Inflammatory macrophage treated with lipopolysaccharide for 1 hour (primary cell): Measurements from ENCODE around the gene RESF1.
A peak's percentile ranks its signal among the peaks of the same experiment; 100 is the strongest.

Source experiments
- DNase-seq, 2 donors: peaks; one replicate each; pipeline ENCODE4 v3.0.0-alpha.2; 2020 to 2022

RESF1 gene

GRCh38 chr12:31959701-31960391 lies 631 bp downstream of the RESF1 start:
- DNase-seq = peak; percentile 25 to 54

- DNase-seq = no peak
Observed at GRCh38 chr12:31961137-31961536, 1.9 kb downstream of the RESF1 start.

DNA sequence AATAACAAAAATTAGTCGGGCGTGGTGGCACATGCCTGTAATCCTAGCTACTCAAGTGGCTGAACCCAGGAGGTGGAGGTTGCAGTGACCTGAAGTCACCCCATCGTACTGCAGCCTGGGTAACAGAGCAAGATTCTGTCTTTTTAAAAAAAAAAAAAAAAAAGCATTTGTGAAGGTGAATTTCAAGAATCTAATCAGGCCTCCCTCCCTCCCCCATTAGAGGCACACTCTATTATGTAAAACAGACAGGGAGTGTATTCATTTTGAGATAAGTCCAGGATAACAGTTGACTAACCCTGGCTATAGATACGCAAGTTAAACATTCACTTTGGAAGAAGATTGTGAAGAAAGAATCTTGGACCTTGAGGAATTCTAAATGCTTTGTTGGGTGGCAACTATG lies 2.9 kb downstream of the RESF1 start:
- DNase-seq = no peak

DNA sequence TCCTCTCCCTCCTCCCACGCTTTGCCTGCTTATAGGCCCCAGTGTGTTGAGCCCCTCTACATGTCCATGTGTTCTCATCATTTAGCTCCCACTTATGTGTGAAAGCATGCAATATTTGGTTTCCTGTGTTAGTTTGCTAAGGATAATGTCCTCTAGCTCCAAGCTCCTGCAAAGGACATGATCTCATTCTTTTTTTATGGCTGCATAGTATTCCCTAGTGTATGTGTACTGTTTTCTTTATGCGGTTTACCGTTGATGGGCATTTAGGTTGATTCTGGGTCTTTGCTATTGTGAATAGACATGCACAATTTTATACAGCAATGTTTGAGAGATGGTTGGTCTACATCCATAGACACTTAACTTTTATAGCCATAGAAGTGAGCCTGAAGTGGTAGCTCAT lies 5.1 kb downstream of the RESF1 start:
- no peak for DNase-seq

DNA sequence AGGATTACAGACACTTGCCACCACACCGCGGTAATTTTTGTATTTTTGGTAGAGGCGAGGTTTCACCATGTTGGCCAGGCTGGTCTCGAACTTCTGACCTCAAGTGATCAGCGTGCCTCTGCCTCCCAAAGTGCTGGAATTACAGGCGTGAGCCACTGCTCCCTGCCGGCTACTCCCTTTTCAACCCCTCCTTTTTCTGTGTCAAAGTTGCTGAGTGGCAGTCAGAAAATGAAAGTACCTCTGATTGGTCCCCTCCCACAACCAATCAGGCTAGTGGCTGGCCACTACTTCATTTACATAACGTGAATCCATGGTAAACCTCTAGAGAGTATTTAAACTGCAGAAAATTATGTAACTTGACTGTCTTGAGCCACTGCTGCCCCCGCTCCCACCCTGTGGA lies 5.9 kb downstream of the RESF1 start:
- DNase-seq = no peak

GRCh38 chr12:31966558-31967205 lies 7.5 kb downstream of the RESF1 start:
- no peak for DNase-seq

DNA sequence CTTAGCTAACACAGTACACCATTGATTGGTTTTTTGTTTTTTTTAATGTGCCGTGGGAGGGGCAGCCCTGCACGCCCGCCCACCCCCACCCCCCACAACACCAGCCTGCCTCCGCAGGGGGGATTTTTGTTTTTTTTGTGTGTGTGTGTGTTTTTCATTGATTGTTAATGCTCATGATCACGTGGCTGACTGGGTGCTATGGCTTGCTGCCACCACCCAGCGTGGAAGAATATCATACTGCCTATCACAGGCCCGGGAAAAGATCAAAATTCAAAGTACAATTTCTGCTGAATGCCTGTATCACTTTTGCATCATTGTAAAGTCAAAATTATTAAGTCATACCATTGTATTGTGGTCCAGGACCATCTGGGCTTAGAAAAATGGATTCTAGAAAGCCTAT lies 8.3 kb downstream of the RESF1 start:
- no peak for DNase-seq

DNA sequence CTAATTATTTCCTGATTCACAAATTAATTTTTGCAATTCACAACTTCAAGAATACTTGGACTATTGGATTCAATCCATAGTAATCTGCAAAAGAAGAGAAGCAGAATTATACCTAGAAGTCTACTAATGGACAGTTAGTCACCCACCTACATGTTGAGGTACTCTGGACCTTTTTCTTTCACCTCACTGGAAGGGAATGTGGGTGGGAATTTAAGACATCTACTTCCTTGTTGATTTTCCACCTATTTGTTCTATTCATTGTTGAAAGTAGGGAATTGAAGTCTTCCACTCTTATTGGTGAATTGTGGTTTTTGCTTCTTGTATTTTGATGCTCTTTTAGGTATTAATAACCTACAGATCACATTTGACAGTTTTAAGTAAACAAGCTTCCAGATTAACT lies 11.0 kb downstream of the RESF1 start:
- no peak for DNase-seq

- DNase-seq = no peak
Observed at GRCh38 chr12:31973818-31974217, 14.6 kb downstream of the RESF1 start.

DNA sequence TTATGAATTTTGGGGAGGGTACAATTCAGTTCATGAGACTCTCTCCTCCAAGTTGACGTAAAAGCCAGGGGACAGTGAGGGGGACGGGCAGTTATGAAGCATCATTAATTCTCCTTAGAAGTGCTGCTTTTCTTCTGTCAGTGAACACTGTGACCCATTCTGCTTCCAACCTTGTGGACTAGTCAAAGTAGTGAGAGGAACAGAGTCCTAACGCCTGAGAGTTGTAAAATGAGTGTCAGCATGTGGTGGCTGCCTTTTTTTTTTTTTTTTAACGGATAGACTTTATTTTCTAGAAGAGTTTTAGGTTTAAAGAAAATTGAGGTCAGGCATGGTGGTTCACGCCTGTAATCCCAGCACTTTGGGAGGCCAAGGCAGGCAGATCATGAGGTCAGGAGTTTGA lies 15.5 kb downstream of the RESF1 start:
- DNase-seq = no peak

- DNase-seq = no peak
Observed at GRCh38 chr12:31984806-31985591, 25.8 kb downstream of the RESF1 start.

- no peak for DNase-seq
Observed at GRCh38 chr12:31985832-31986231, 26.6 kb downstream of the RESF1 start.

DNA sequence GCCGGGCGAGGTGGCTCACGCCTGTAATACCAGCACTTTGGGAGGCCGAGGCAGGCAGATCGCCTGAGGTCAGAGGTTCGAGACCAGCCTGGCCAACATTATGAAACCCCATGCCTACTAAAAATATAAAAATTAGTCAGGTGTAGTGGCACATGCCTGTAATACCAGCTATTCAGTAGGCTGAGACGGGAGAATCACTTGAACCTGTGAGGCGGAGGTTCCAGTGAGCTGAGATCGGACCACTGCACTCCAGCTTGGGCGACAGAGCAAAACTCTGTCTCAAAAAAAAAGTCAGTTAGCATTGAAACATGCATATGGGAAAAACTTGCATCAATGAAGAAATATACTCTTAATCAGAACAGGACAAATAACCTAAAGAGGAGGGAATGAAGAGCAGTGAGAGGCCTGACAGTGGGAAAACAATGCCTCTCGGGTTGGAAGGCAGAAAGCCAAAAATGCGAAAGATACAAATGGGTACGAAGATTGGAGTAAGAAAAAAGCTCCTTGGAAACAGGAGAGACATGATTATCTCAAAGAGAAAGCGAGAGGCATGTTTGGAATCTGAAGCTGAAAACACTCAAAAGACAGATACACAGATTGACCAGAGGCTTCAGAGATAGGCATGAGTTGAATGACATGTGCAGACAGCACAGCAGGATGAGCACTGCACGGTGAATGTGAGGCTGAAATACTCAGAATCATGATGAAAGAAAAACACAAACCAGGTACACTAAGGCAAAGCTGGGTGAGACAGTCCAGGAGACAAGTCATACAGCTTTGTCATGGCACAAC lies 30.6 kb downstream of the RESF1 start:
- DNase-seq = no peak

DNA sequence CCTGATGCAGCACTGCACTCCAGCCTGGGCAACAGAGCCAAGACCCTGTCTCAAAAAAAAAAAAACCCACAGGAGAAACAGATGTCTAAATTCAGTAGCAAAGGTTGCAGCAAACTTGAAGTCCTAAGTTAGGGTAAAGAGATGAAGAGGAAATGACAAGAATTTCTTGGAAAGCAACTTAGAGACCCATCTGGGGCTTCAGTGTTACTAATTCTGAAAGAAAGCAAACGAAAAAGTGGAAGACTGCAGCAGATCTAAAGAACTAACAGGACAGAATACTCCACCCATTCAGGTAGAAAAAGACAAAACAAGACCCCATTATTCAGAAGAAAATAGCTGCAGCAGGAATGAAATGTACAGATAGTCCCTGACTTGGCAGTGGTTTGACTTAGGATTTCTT lies 31.9 kb downstream of the RESF1 start:
- no peak for DNase-seq

- DNase-seq = no peak
Observed at GRCh38 chr12:31991815-31992214, 32.6 kb downstream of the RESF1 start.

- no peak for DNase-seq
Observed at GRCh38 chr12:31999692-32000091, 40.5 kb downstream of the RESF1 start.

DNA sequence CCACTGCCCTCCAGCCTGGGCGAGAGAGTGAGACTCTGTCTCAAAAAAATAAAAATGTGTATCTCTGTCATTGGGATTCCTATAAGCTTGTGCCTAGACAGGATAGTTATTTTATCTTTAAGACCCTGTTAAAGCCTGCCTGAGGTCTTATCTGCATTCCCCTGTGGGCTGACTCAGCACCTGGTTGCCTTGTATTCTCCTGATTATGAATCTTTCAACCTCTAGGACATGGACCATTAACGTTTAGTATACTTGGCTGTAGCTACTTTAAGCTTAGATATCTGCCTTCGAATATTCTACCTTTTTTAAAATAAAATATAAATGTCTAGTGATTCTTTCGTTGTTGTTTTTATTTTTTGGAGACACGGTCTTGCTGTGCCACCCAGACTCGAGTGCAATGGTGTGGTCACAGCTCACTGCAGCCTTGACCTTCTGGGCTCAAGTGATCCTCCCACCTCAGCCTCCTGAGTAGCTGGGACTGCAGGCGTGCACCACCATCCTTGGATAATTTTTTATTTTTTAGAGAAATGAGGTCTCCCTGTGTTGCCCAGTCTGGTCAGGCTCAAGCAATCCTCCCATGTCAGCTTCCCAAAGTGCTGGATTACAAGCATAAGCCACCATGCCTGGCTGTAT lies 41.3 kb downstream of the RESF1 start:
- DNase-seq = no peak

DNA sequence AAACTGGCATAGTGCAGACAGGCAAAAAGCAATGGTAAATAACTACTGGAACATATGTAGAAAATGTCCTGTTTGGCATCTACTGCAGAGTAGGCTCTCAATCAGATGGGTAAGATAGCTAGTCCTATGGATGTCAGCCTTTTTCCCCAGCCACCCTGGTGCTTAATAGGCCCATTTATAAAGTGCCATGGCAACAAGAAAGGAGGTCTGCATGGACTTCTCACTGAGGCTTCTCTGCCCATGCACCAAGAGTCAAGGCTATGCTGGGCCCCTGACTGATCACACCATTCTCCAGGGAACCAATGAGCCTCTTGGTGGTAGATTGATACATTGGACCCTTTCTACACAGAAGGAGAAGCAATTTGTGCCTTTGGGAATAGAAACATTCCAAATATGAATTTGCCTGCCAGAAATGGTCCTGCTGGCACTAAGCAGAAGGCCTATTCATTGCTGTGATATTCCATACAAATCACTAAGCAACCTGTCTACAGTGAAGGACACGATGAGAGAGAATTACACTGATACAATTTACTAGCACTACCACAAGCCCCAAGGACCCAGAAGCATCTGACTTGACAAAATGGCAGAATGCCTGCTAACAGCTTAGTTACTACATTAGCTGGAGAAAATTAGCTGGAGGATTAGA lies 43.8 kb downstream of the RESF1 start:
- no peak for DNase-seq

DNA sequence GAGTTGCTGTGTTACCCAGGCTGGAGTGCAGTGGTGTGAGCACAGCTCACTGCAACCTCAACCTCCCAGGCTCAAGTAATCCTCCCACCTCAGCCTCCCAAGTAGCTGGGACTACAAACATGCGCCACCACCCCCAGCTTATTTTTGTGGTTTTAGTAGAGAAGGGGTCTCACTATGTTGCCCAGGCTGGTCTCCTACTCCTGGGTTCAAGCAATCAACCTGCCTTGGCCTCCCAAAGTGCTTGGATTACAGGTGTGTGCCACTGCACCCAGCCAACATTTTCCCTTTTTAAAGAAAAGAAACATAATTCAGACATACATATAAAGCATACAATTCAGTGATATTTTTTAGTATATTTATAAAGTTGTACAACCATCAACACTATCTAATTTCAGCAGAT lies 44.4 kb downstream of the RESF1 start:
- no peak for DNase-seq

GRCh38 chr12:32005496-32006125 lies 46.4 kb downstream of the RESF1 start:
- DNase-seq = no peak
